OCI-LY1 (cell line): ENCODE results near the gene BLOC1S1.

ENCODE experiments used
- H2AFZ ChIP-seq: fragments of 200-600 bp; sonication (generic), shearing (Covaris generic); 2 replicates; pipeline ENCODE4 v1.6.0; 2014; ENCODE audit warnings: antibody characterized with exemption, mild to moderate bottlenecking, low read length
- H3F3A ChIP-seq: fragments of 200-600 bp; sonication (generic), shearing (Covaris generic); 2 replicates; pipeline ENCODE4 v1.6.0; 2014; ENCODE audit warnings: mild to moderate bottlenecking, antibody characterized with exemption, low read length, moderate library complexity; ENCODE audit not compliant: insufficient read depth
- H3K27ac ChIP-seq: fragments of 200-600 bp; sonication (generic); 2 replicates; pipeline ENCODE4 v1.5.1; 2014; ENCODE audit warnings: low read length, mixed run types, mild to moderate bottlenecking, low read depth; ENCODE audit not compliant: poor library complexity, severe bottlenecking
- H3K27me3 ChIP-seq: fragments of 200-600 bp; sonication (generic); 2 replicates; pipeline ENCODE4 v1.6.0; 2014; ENCODE audit warnings: antibody characterized with exemption, mild to moderate bottlenecking, low read length, moderate library complexity; ENCODE audit not compliant: insufficient read depth
- H3K36me3 ChIP-seq: fragments of 200-600 bp; sonication (generic); 2 replicates; pipeline ENCODE4 v1.6.1; 2014; ENCODE audit warnings: mild to moderate bottlenecking, antibody characterized with exemption, low read length, moderate library complexity, mixed read lengths; ENCODE audit not compliant: insufficient read depth
- H3K4me1 ChIP-seq: fragments of 200-600 bp; sonication (generic); 2 replicates; pipeline ENCODE4 v1.5.1; 2014; ENCODE audit warnings: mild to moderate bottlenecking, low read length, moderate library complexity; ENCODE audit not compliant: insufficient read depth, severe bottlenecking
- H3K4me2 ChIP-seq: fragments of 200-600 bp; sonication (generic), shearing (Covaris generic); 2 replicates; pipeline ENCODE4 v1.6.1; 2014; ENCODE audit warnings: low read length
- H3K4me3 ChIP-seq: fragments of 200-600 bp; sonication (generic); 2 replicates; pipeline ENCODE4 v1.5.1; 2014; ENCODE audit warnings: low read length, low read depth, mild to moderate bottlenecking, mixed read lengths; ENCODE audit not compliant: poor library complexity, severe bottlenecking
- H3K79me2 ChIP-seq: fragments of 200-600 bp; shearing (Covaris generic); 2 replicates; pipeline ENCODE4 v1.6.1; 2016; ENCODE audit warnings: mixed run types, low read length, mixed read lengths; ENCODE audit not compliant: insufficient read depth
- H3K9ac ChIP-seq: fragments of 200-600 bp; sonication (generic), shearing (Covaris generic); 2 replicates; pipeline ENCODE4 v1.6.1; 2014; ENCODE audit warnings: mild to moderate bottlenecking, low read length, mixed read lengths
- H3K9me2 ChIP-seq: fragments of 200-600 bp; sonication (generic), shearing (Covaris generic); 2 replicates; pipeline ENCODE4 v1.6.1; 2014; ENCODE audit warnings: low read depth, mild to moderate bottlenecking, low read length, mixed read lengths
- H3K9me3 ChIP-seq: fragments of 200-600 bp; shearing (Covaris generic); 2 replicates; pipeline ENCODE4 v1.6.1; 2014; ENCODE audit warnings: low read length, mixed read lengths
- H4K20me1 ChIP-seq: fragments of 200-600 bp; sonication (generic), shearing (Covaris generic); 2 replicates; pipeline ENCODE4 v1.6.0; 2016; ENCODE audit warnings: mild to moderate bottlenecking, low read length; ENCODE audit not compliant: insufficient read depth
- CTCF ChIP-seq: fragments of 200-600 bp; sonication (generic), shearing (Covaris generic); IDR thresholded peaks from 2 replicates; pipeline ENCODE4 v1.5.1; 2017; ENCODE audit warnings: mild to moderate bottlenecking, antibody characterized with exemption, low read length, moderate library complexity, mixed read lengths
- EZH2 ChIP-seq: fragments of 200-600 bp; sonication (generic), shearing (Covaris generic); IDR thresholded peaks from 2 replicates; pipeline ENCODE4 v1.8.0; 2017; ENCODE audit warnings: borderline replicate concordance, mixed run types, mild to moderate bottlenecking, antibody characterized with exemption, low read length, moderate library complexity, mixed read lengths

BLOC1S1 gene

GRCh38 chr12:55726971-55727370 lies 11.1 kb downstream of the BLOC1S1 start:
- Histone ChIP-seq H3K27ac (peak overlapping the region; percentile 19), H4K20me1 (no peaks in the 10 kb centered on the region), H3K9ac (peak overlapping the region; percentile 82; the same call in 1 of the 2 replicates), H3K9me2 (no peaks in the 10 kb centered on the region), H3K79me2 (no peaks in the 10 kb centered on the region), H3K4me2 (peak overlapping the region; percentile 95), H2AFZ (no peak overlapping the region), H3K9me3 (no peaks in the 10 kb centered on the region), H3K4me3 (peak overlapping the region; percentile 76), H3F3A (peaks cover 3% of the 10 kb centered on the region; the same call in 1 of the 2 replicates), H3K27me3 (no peaks in the 10 kb centered on the region), H3K36me3 (no peaks in the 10 kb centered on the region), H3K4me1 (peaks cover 50% of the 10 kb centered on the region)
- TF ChIP-seq EZH2, result no peak
- TF ChIP-seq CTCF, result no peak

- peaks cover 47% of the 10 kb centered on the region for H3K4me1 ChIP-seq
Observed at GRCh38 chr12:55727643-55728185, 11.9 kb downstream of the BLOC1S1 start.

GRCh38 chr12:55728186-55728938 lies 12.5 kb downstream of the BLOC1S1 start:
- H3F3A ChIP-seq, result peaks cover 3% of the 10 kb centered on the region; the same call in 1 of the 2 replicates
- peak overlapping the region; percentile 82 for H3K9ac ChIP-seq
- no peaks in the 10 kb centered on the region for H3K9me2 ChIP-seq
- no peak overlapping the region for H2AFZ ChIP-seq
- TF ChIP-seq EZH2, result no peak
- TF ChIP-seq CTCF, result no peak
- no peaks in the 10 kb centered on the region for H3K79me2 ChIP-seq
- peak overlapping the region; percentile 76 for H3K4me3 ChIP-seq
- no peaks in the 10 kb centered on the region for H3K36me3 ChIP-seq
- H4K20me1 ChIP-seq, result no peaks in the 10 kb centered on the region
- no peaks in the 10 kb centered on the region for H3K27me3 ChIP-seq
- peaks cover 41% of the 10 kb centered on the region for H3K4me1 ChIP-seq
- no peaks in the 10 kb centered on the region for H3K9me3 ChIP-seq
- no peak overlapping the region for H3K27ac ChIP-seq
- H3K4me2 ChIP-seq, result peak overlapping the region; percentile 95

More at GRCh38 chr12:55727643-55728185, 11.9 kb downstream of the BLOC1S1 start:
- no peak for TF ChIP-seq CTCF
- TF ChIP-seq EZH2, result no peak
- Histone ChIP-seq H3K9ac (peak overlapping the region; percentile 82), H3K79me2 (no peaks in the 10 kb centered on the region), H3K27me3 (no peaks in the 10 kb centered on the region), H2AFZ (no peak overlapping the region), H3F3A (peaks cover 3% of the 10 kb centered on the region; the same call in 1 of the 2 replicates), H3K4me3 (peak overlapping the region; percentile 76), H3K9me2 (no peaks in the 10 kb centered on the region), H3K27ac (no peak overlapping the region), H3K36me3 (no peaks in the 10 kb centered on the region), H3K4me2 (peak overlapping the region; percentile 95), H3K9me3 (no peaks in the 10 kb centered on the region), H4K20me1 (no peaks in the 10 kb centered on the region)
